K562 (cell line): ENCODE data around the gene ERI2. TPM values are rescaled to one million over a fixed set of nuclear protein-coding genes. Genes with fewer than 3 reads are reported as not detected.

Experiments
- BRCA1 ChIP-seq, 2 experiments: fragments of 450-650 bp in 1 of 2; sonication (generic) in 1 of 2; formaldehyde crosslinking in 1 of 2; IDR thresholded peaks; 2 replicates each; pipeline versions ENCODE4 v1.5.0 to v1.6.1; 2017 to 2020; ENCODE audit warnings: mild to moderate bottlenecking in 1 of 2, missing genetic modification reagents in 1 of 2
- E2F3 ChIP-seq: fragments of 250-450 bp; sonication (Bioruptor Pico); IDR thresholded peaks from 2 replicates; pipeline ENCODE4 v1.4.0; 2020; ENCODE audit warnings: mild to moderate bottlenecking
- HSF4 ChIP-seq: fragments of 250-450 bp; sonication (Bioruptor Pico); IDR thresholded peaks from 2 replicates; pipeline ENCODE4 v2.1.2; 2022; ENCODE audit warnings: mild to moderate bottlenecking, moderate library complexity, borderline replicate concordance
- ILF3 ChIP-seq: fragments of 450-650 bp; IDR thresholded peaks from 2 replicates; pipeline ENCODE4 v1.6.1; 2018; ENCODE audit warnings: antibody characterized with exemption, mild to moderate bottlenecking, moderate library complexity, borderline replicate concordance
- SIN3B ChIP-seq: fragments of 450-650 bp; IDR thresholded peaks from 2 replicates; pipeline ENCODE4 v1.6.1; 2017; ENCODE audit warnings: low read depth, mild to moderate bottlenecking, moderate library complexity
- ZNF212 ChIP-seq: fragments of 450-650 bp; formaldehyde crosslinking; IDR thresholded peaks from 2 replicates; pipeline ENCODE4 v1.4.0; 2020; ENCODE audit warnings: mild to moderate bottlenecking
- ZZZ3 ChIP-seq: fragments of 450-650 bp; IDR thresholded peaks from 2 replicates; pipeline ENCODE4 v1.6.1; 2016; ENCODE audit warnings: antibody characterized with exemption, mild to moderate bottlenecking, moderate library complexity
- polyA plus RNA-seq, 8 experiments: library from polyadenylated mRNA; depleted of rRNA in 4 of 8; stranded (reverse) in 5 of 8; unstranded in 3 of 8; fragments of >200 nt; fragmentation: Nextera tagmentation in 2 of 8; fragmentation: Illumina TruSeq in 1 of 8; extraction: Ambion mirVana in 2 of 8; extraction: Trizol in 1 of 8; gene quantifications; 2 replicates each; pipeline versions ENCODE4 v1.2.1 to v1.2.3, GENCODE V29; 2011 to 2014; ENCODE audit warnings: inconsistent platforms in 1 of 8, missing spikeins in 1 of 8
- total RNA-seq, 7 experiments: library from RNA; depleted of rRNA in 6 of 7; stranded (reverse); fragments of >200 nt in 6 of 7; fragmentation: Illumina TruSeq in 2 of 7; extraction: Trizol in 2 of 7; gene quantifications; 2 replicates each; pipeline versions ENCODE4 v1.2.1 to v1.2.3, GENCODE V29; 2011 to 2021; ENCODE audit warnings: low replicate concordance in 1 of 7
- TF ChIP-seq, protein P1 (sequence below), 2 experiments: fragments of 450-650 bp; formaldehyde crosslinking in 1 of 2; IDR thresholded peaks; 2 replicates each; pipeline versions ENCODE4 v1.4.0 to v1.6.1; 2014 to 2020; ENCODE audit warnings: mild to moderate bottlenecking in 2 of 2, borderline replicate concordance in 1 of 2, low read depth in 1 of 2
- TF ChIP-seq, protein P2 (sequence below): fragments of 450-650 bp; formaldehyde crosslinking; IDR thresholded peaks from 2 replicates; pipeline ENCODE4 v1.4.0; 2020; ENCODE audit warnings: mild to moderate bottlenecking, mixed read lengths
- TF ChIP-seq, protein P3 (sequence below): sonication (generic); formaldehyde crosslinking; IDR thresholded peaks from 2 replicates; pipeline ENCODE4 v1.8.0; 2022; ENCODE audit warnings: mild to moderate bottlenecking, missing genetic modification reagents

Gene ERI2
- total and polyA plus RNA-seq, 9 of the 15 experiments (the other 6 are each of a cell fraction or from before 2014, with no cell fraction given): 23.3 to 57.0 (median 48.1) TPM

DNA sequence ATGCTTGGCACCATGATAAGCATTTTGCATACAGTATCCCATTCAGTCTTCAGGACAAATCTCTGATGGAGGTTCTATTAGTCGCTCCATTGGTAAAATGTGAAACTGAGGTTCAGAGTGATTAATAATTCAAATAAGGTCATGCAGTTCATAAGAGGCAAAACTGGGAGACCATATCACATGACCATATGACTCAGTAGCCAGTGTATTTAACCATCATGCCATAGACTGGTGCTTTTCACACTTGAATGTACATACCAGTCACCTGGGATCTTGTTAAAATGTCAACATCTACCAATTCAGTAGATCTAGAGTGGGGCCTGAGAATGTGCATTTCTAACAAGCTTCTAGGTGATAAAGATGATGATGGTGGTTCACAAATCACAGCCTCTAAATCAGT, 38.2 kb downstream of the ERI2 start (continued):
- TF ChIP-seq, protein P1, sequence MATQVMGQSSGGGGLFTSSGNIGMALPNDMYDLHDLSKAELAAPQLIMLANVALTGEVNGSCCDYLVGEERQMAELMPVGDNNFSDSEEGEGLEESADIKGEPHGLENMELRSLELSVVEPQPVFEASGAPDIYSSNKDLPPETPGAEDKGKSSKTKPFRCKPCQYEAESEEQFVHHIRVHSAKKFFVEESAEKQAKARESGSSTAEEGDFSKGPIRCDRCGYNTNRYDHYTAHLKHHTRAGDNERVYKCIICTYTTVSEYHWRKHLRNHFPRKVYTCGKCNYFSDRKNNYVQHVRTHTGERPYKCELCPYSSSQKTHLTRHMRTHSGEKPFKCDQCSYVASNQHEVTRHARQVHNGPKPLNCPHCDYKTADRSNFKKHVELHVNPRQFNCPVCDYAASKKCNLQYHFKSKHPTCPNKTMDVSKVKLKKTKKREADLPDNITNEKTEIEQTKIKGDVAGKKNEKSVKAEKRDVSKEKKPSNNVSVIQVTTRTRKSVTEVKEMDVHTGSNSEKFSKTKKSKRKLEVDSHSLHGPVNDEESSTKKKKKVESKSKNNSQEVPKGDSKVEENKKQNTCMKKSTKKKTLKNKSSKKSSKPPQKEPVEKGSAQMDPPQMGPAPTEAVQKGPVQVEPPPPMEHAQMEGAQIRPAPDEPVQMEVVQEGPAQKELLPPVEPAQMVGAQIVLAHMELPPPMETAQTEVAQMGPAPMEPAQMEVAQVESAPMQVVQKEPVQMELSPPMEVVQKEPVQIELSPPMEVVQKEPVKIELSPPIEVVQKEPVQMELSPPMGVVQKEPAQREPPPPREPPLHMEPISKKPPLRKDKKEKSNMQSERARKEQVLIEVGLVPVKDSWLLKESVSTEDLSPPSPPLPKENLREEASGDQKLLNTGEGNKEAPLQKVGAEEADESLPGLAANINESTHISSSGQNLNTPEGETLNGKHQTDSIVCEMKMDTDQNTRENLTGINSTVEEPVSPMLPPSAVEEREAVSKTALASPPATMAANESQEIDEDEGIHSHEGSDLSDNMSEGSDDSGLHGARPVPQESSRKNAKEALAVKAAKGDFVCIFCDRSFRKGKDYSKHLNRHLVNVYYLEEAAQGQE (IDR thresholded peaks at IDR 0.05; ENCODE audit: borderline replicate concordance): no peak
- TF ChIP-seq, protein P1 (CRISPR knock-in tag; IDR thresholded peaks at IDR 0.05; ENCODE audit: low read depth): no peak
- TF ChIP-seq SIN3B (no peak), BRCA1 (IDR thresholded peaks at IDR 0.05) (no peak), BRCA1 (CRISPR knock-in tag; IDR thresholded peaks at IDR 0.05) (no peak), E2F3 (CRISPR knock-in tag) (no peak), HSF4 (CRISPR knock-in tag) (no peak), ZZZ3 (no peak), ILF3 (no peak), ZNF212 (CRISPR knock-in tag) (no peak)
- TF ChIP-seq, protein P2, sequence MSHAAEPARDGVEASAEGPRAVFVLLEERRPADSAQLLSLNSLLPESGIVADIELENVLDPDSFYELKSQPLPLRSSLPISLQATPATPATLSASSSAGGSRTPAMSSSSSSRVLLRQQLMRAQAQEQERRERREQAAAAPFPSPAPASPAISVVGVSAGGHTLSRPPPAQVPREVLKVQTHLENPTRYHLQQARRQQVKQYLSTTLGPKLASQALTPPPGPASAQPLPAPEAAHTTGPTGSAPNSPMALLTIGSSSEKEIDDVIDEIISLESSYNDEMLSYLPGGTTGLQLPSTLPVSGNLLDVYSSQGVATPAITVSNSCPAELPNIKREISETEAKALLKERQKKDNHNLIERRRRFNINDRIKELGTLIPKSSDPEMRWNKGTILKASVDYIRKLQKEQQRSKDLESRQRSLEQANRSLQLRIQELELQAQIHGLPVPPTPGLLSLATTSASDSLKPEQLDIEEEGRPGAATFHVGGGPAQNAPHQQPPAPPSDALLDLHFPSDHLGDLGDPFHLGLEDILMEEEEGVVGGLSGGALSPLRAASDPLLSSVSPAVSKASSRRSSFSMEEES (CRISPR knock-in tag): peak; percentile 83
- TF ChIP-seq, protein P3, sequence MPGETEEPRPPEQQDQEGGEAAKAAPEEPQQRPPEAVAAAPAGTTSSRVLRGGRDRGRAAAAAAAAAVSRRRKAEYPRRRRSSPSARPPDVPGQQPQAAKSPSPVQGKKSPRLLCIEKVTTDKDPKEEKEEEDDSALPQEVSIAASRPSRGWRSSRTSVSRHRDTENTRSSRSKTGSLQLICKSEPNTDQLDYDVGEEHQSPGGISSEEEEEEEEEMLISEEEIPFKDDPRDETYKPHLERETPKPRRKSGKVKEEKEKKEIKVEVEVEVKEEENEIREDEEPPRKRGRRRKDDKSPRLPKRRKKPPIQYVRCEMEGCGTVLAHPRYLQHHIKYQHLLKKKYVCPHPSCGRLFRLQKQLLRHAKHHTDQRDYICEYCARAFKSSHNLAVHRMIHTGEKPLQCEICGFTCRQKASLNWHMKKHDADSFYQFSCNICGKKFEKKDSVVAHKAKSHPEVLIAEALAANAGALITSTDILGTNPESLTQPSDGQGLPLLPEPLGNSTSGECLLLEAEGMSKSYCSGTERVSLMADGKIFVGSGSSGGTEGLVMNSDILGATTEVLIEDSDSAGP (CRISPR knock-in tag): no peak
